Globus pallidus (tissue), 1 donor: Measurements from ENCODE around the gene ACACA.
A peak's percentile ranks its signal among the peaks of the same experiment; 100 is the strongest.
"Not testable (repeated sequence)": the region's sequence is repeated elsewhere in the genome, so short reads cannot be mapped to it uniquely, and the experiment has no call there.

Experiments used
- DNase-seq: peaks from one replicate; pipeline ENCODE4 v3.0.0-alpha.2; 2015; ENCODE audit warnings: low spot score

Gene ACACA

GRCh38 chr17:37406635-37407461, at the start of gene ACACA, which contains the start of gene TADA2A:
ACACA (minus strand) TSS chr17:37406836; CDS start chr17:37406299, 537 bp downstream.
TADA2A (plus strand) TSS chr17:37406886; CDS start chr17:37411366, 4,480 bp downstream.
- DNase-seq, result peak; percentile 74

DNA sequence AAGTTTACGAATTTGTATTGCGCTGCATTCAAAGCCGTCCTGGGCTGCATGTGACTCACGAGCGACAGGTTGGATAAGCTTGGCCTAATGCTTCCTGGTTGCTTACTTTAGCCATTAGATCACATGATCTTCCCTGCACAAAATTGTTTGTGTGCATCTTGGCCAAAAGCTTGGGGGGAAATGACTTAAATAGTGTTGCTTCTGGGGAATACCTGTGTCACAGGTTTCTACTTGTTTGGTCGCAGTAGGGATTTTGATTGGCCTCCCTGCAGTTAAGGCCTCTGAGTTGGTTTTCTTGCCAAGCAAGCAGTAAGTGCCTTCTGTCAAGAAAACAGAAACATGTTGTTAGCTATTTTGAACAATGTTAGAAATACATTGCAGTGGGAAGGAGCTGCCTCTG, 43.5 kb upstream of the ACACA start:
- no peak for DNase-seq

DNA sequence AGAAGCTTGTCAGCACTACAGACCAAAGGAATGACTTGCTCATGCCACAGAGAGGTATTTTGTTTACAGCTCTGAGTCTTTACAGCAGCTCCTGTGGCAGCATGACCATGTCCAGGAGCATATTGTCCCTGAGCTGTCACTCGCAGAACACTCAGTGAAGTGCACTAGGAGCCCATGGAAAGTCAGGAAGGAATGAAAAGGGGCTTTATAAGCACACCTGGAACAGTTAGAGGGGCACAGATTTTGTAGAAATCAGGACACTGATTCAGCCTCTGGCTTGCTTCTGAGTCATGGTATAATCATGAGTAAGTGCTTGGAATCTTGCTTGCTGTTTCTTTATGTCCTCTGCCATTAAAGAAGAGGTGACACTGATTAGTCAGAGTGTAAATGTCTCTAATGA, 41.0 kb upstream of the ACACA start:
- no peak for DNase-seq

- no peak for DNase-seq
These were observed 39.4 kb upstream of the ACACA start for GRCh38 chr17:37446027-37446426.

- DNase-seq, result not testable (repeated sequence)
These were observed 34.9 kb upstream of the ACACA start for GRCh38 chr17:37441369-37442014.

GRCh38 chr17:37440424-37440823, 33.8 kb upstream of the ACACA start:
- DNase-seq, result no peak

DNA sequence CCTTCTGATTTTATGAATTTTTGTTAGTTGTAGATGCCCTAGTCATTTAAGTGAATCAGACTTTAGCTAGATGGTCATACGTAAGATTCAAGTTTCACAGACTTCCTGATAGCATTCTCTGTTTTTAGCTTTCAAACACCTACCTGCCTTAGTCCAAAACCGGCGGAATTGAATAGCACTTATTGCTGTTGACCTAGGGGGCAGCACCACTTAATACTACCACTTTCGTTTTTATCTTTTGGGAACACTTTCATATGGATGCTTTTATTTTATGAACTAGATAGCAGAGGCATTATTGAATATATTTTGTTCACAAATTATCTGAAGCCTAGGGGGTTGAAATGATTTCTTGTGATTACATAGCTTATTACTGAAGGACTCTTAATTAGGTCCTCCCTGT, 31.5 kb upstream of the ACACA start:
- DNase-seq, result no peak

DNA sequence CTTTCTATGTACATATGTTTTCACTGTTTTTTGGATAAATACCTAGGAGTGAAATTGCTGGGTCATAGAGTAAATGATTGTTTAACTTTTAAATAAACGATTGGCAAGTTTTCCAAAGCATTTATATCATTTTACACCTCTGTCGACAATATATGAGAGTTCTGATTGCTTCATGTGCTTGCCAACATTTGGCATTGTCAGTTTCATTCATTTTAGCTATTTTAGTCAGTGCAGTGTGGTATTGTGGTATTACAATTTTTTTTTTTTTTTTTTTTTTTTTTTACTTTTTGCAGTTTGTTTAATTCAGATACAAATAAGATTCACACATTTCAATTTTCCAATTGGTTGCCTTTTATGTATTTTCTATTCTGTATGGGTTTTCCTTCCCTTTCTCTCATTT, 26.0 kb upstream of the ACACA start:
- DNase-seq, result no peak

DNA sequence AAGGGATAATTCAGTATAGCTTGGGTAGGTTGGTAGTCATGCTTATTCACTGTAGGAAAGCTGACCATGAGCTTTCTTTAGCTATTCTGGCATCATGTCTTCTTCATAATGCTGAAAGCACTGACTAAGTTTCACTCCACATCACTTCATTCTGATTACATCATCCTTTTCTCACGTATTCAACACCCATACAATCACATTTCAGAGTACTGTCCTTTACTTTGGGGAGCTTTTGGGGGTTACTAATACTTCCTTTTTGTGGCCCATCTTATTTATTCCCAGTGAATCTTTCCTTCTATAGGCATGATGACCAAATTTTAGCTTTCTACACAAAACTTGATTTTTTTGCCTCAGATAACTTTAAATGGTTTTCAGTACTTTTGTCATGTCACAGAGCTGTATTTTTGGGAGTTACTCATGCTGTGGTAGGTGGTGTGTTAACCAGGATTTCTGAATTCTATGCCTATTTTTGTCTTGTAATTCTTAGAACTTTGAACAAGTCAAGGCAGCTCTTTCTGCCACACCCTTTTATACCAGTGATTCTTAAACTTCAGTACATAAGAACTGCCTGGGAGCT, 23.5 kb upstream of the ACACA start:
- DNase-seq, result no peak

DNA sequence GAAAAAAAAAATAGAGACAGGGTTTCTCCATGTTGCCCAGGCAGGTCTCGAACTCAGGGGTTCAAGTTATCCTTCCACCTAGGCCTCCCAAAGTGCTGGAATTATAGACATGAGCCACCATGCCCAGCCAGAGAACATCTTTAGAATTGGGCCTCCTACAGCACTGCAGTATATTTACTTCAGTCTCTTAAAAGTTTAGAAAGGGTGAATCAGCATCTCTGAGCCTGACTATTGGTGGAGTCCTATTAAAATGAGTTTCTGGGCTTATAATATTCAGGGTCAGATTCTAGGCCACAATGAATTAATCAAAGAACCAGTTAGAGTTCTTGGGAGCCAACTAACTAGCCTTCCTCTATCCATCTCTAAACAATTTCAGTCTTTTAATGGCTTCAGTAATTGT, 22.8 kb upstream of the ACACA start:
- DNase-seq, result no peak

- no peak for DNase-seq
These were observed 22.4 kb upstream of the ACACA start for GRCh38 chr17:37429039-37429438.

- no peak for DNase-seq
These were observed 18.6 kb upstream of the ACACA start for GRCh38 chr17:37425268-37425667.

GRCh38 chr17:37422971-37423625, 16.5 kb upstream of the ACACA start:
- DNase-seq, result no peak

DNA sequence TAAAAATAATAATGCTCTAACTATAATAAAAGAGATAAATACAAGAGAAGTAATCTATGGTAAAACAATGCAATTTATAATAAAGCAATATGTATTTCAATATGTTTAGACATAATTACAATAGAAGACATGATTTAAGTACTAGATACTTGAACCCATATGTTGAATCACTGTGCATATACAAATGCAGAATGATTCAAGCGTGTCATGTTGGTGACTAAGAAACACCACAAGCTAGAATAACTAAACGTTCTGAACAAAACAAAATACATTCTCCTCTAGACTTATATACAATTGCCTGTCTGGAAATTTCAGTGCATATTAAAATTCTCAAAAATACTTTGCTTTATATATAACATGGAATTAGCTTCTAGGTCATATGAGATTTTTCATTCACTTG, 11.2 kb upstream of the ACACA start:
- no peak for DNase-seq

DNA sequence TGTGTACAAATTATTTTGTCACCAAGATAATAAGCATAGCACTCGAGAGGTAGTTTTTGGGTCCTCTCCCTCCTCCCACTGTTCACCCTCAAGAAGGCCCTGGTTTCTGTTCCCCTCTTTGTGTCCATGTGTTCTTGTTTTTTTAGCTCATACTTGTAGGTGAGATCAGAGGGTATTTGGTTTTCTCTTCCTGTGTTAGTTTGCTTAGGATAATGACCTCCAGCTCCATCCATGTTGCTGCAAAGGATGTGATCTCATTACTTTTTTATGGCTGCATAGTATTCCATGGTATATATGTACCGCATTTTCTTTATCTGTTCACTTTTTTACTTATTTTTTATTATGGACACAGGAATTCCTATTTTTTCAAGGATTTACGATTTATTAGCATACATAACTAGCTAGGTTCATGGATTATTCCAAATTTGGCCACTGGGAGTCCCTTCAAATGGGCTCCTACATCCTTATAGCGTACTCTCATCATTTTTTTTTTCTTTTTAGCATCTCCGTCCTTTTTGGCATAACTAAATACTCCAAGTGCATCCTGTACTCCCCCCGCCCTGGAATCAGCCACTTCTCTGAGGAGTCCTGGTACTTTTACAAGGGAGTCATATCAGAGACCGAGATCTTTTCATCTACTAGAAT, 7.4 kb upstream of the ACACA start:
- DNase-seq, result no peak

- no peak for DNase-seq
These were observed 3.7 kb upstream of the ACACA start for GRCh38 chr17:37410357-37410756.

DNA sequence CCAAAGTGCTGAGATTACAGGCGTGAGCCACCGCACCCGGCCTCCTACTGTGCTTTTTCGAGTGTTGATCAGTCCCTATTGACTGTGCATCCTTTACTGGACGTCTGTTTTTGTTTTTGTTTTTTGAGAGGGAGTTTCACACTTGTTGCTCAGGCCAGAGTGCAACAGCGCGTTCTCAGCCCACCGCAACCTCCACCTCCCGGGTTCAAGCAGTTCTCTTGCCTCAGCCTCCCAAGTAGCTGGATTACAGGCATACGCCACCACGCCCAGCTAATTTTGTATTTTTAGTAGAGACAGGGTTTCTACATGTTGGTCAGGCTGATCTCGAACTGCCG, 1.5 kb upstream of the ACACA start:
- not testable (repeated sequence) for DNase-seq

DNA sequence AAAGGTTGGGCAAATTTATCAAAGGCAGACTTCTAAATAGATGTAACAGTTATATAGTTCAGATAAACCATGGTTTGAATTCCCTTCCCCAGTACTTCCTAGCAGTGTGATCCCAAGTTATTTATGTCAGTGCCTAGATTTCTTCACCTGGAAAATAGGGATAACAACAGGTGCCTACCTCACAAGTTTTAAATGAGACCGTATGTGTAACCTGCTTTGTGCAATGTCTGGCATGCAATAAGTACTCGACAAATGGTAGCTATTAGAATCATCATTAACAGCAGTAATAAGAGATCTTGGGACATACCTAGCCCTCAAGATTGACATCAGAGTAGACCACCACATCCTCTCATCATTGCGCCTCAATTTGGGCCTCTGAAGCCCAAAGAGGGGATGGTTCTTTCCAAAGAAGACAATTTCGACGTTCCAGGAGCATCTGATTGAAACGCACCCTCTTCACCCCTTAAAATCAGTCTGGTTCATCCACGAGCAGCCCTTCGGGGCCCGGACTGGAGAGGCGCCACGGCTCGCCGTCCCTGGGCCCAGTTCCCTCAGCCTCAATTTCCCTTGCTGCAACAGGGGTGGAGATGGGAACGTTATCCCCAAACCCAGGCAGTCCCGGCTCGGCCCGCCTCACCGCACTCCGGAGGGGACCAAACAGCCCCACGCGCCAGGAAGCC, 541 bp downstream of the ACACA start:
- no peak for DNase-seq

DNA sequence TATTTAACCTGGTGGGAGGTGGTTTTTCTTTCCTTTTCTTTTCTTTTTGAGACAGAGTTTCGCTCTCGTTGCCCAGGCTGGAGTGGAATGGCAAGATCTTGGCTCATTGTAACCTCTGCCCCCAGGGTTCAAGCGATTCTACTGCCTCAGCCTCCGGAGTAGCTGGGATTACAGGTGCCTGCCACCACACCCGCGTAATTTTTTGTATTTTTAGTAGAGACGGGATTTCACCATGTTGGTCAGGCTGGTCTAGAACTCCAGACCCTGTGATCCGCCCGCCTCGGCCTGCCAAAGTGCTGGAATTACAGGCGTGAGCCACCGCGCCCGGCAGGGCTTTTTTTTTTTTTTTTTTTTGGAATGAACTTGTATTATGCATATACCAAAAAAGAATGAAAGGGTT, 1.1 kb downstream of the ACACA start:
- DNase-seq, result not testable (repeated sequence)

- DNase-seq, result no peak
These were observed 6.1 kb downstream of the ACACA start for GRCh38 chr17:37400505-37400904.

DNA sequence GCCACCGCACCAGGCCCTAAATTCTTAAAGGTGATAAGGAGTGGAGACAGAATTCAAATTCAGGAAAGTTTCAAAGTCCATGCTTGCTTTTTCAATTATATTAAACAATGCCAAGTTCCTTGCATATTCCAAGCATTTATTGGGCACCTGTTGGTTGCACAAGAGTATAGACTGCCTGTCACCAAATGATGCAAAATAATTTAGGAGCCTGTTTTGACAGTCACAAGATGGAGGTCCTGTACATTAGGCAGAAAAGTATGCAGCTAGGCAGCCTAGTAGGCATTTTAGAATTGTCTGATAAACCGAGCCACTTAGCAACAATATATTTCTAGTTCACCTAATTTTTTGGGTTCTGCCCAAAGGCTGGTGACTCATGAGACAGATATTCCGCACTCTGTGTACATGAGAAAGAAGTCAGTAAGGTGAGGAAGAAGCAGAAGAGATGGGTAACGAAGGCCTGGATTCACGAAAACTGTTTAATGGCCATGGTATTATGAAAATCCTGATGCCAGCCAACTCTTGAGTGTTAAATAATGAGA, 7.3 kb downstream of the ACACA start:
- DNase-seq, result no peak
